Fibroblast of the aortic adventitia (primary cell): ENCODE results near the gene NCKAP5L. TPM values are rescaled to one million over a fixed set of nuclear protein-coding genes. Genes with fewer than 3 reads are reported as not detected.

Experiments
- DNase-seq: peaks from one replicate; pipeline ENCODE4 v3.0.0-alpha.2; 2010; ENCODE audit warnings: low read depth
- H3K4me3 ChIP-seq: 2 replicates; pipeline ENCODE4 v1.5.1; 2011; ENCODE audit warnings: low read depth, mild to moderate bottlenecking, control low read depth, low read length, moderate library complexity
- CTCF ChIP-seq: IDR thresholded peaks from 2 replicates; pipeline ENCODE4 v1.5.1; 2011; ENCODE audit warnings: mild to moderate bottlenecking, low read length, control low read depth, inconsistent platforms; ENCODE audit not compliant: insufficient read depth
- total RNA-seq: library from RNA; depleted of rRNA; stranded (reverse); fragments of >200 nt; gene quantifications from 2 replicates; pipeline ENCODE4 v1.2.3, GENCODE V29; 2012; ENCODE audit warnings: low replicate concordance

Gene NCKAP5L
- total RNA-seq, 1 donor: 27.9 TPM

DNA sequence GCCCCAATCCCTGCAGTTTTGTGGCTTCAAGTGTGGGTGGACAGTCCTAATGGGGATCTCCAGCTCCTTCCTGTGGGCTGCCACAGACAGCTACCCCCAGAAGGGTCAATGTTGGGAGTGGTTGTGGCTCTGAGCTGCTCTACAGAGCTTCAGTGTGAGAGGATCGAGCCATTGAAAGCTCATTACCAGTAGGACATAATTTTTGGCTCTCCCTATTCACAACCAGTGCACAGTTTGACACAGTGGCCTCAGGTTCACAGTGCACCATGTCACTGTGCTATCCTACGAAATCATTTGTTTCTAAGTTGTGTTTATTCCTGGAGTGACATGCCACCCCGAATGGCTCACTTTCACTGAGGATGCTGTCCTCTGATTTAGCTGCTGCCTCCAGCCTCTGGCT lies 64.1 kb downstream of the NCKAP5L start:
- DNase-seq: no peak
- TF ChIP-seq CTCF: no peak
- H3K4me3 ChIP-seq: no peak overlapping the region

DNA sequence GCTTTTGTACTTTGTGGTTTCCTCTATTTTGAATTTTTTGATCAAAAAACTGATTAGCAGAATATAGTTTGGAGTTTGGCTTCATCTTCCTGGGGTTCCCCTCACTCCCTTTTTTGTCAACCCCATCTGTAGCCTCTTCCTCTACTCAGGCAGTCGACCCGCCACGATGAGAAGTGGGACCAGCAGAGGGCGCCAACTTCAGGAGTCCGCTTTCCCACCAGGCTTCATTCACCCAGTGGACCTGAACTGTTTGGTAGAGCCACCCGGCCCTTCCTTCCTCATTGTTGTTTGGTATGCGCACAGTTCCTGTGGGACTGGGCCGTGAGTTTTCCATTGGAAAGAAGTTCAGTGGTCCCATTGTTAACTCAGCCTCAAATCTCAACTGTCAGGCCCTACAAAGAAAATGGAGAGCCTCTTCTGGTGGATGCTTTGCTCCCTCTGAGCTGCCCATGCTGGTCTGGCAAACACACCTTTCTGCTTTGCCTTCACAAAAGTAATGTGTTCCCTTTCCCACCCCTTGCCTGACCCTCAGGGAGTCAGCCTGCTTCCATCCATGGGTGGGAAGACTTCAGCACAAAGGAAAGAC lies 65.1 kb downstream of the NCKAP5L start:
- peak; percentile 50 for DNase-seq
- TF ChIP-seq CTCF: peak; percentile 80
- H3K4me3 ChIP-seq: no peak overlapping the region

DNA sequence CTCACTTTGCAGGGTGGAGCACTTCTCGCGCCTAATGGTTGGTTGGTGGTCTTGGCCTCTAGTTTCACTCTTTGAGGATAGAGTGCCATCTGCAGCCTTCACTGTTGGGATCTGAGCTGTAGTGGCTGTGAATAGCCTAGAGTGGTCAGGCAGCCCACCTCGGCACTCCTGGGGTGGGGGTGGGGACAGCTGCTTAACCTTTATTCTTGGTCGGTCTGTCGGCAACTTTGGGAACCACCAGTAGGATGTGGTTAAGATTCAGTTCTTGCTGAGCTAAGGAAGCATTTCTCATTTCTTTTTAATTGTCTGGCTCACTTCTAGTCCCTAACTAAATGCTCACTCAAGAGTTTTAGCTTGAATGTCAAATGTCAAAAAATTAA lies 65.8 kb downstream of the NCKAP5L start:
- H3K4me3 ChIP-seq: no peak overlapping the region
- DNase-seq: no peak
- no peak for TF ChIP-seq CTCF

GRCh38 chr12:49761677-49762467 lies 66.3 kb downstream of the NCKAP5L start:
- DNase-seq: no peak
- no peak overlapping the region for H3K4me3 ChIP-seq
- no peak for TF ChIP-seq CTCF

DNA sequence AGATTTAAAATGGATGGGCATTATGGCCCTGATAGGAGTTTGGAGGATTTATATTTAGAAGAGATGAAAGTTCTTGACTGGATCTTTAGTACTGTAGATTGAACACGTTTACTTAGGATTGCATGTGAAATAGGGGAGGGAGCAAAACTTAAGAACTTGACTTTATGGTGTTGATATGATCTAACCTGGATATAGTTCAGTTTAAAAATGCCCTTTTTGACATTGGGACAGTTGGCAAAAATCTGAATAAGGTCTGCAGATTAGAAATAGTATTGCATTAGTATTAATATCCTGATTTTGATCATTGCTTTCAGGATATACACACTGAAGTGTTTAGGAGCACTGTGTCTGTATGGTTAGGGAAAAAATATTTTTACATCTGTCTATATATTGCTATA lies 77.2 kb downstream of the NCKAP5L start:
- H3K4me3 ChIP-seq: no peak overlapping the region
- TF ChIP-seq CTCF: peak; percentile 1
- no peak for DNase-seq

- H3K4me3 ChIP-seq: peak overlapping the region; percentile 6
- peak; percentile 86 for DNase-seq
- TF ChIP-seq CTCF: no peak
Observed at GRCh38 chr12:49750027-49750995, 77.9 kb downstream of the NCKAP5L start.
